ENCODE results near the gene TNFRSF9.

Gene TNFRSF9

DNA sequence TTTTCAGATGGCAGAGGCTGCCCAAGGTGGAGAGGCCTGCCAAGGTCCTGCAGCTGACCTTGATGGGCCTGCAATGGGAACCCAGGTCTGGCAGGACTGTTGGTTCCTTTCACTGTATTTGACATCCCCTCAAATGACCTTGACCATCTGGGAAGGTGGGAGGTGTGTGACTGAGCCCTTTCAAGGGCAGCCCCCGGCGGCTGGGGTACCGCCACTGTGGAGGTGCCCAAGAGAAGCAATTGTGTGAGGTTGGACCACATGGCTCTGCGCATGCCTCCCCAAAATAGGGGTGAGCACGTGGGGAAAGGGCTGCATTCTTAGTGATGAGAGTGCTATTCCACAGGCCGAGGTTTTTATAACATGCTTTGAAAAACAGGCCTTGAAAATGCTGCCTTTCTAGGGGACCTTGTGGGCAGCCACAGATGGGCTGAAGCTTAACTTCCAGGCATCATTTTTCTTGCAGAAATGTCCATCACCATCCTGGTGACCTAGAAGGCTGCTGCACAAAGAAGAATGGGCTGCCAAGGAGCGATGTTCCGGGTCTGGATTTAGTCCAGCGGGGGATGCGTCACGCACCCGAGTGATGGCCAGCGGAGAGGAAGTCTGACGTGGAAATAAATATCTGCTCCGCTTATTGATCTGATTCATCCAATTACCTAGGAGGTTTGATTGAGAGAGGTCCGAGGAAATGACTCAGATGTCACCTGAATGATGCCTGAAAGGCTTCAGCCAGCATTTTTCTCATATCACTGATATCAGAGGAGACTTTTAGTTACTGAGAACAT lies 71.3 kb downstream of the TNFRSF9 start:
- ChIA-PET POLR2A (no interaction called here), CTCF (no interaction called here)
- peaks cover 0 to 4% (median 0%) of the 10 kb centered on the region in 5 experiments for H3K27me3 ChIP-seq (replicated peaks in 2 of 5; ENCODE audit: control insufficient read depth in 4 of 5, insufficient read depth in 5 of 5, low read length in 4 of 5)
- H3K9me3 ChIP-seq (ENCODE audit: control extremely low read depth in 1 of 5, control insufficient read depth in 4 of 5, insufficient read depth in 2 of 5, low read depth in 1 of 5, low read length in 4 of 5): no peaks in the 10 kb centered on the region
- no peak overlapping the region for H3K4me3 ChIP-seq (ENCODE audit: control insufficient read depth in 1 of 7, extremely low read depth in 1 of 7, insufficient read depth in 4 of 7, low read depth in 2 of 7, low read length in 6 of 7)
- no peak overlapping the region for H3K27ac ChIP-seq (ENCODE audit: insufficient read depth in 1 of 2, low read depth in 1 of 2, low read length in 2 of 2, poor library complexity in 1 of 2, severe bottlenecking in 2 of 2)
- H3K4me1 ChIP-seq (ENCODE audit: control extremely low read depth in 1 of 4, control insufficient read depth in 4 of 4, insufficient read depth in 4 of 4, low read length in 3 of 4): no peaks in the 10 kb centered on the region
- H3K36me3 ChIP-seq (ENCODE audit: control insufficient read depth in 4 of 4, insufficient read depth in 4 of 4, low read length in 3 of 4): no peaks in the 10 kb centered on the region
- WGBS (ENCODE audit: insufficient coverage): 90% methylated on average over 16 of the region's 16 CpGs
- no peak for DNase-seq

DNA sequence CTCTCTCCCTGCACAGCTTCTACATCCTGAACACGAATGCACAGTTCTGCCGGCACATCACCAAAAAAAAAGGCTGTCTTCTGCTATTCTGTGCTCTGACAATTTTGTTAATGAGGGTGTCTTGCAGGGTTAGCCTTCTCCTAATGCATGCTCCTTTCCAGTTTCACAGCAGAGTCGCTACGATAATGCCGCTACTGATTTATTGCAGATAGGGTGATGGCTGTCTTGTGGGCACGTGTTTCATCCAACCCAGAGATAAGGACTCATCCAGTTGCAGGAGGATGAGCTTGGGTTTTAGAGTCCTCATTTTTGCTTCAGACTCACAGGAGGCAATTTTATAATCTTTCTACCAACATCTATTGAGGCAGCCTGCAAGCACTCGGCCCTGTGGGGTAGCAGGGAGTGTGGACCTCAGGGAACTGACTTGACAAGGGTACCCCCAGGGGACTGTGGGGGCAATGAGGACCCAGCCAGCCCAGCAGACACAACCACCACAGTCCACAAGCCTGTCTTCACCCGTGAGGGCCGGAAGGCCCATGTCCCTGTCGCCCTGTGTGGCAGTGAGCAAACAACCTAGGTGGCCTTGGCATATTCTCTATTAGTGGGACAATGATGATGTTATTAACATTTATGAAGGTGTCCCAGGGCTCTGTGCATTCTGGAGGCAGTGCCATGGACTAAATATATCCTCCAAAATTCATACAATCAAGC lies 72.4 kb downstream of the TNFRSF9 start:
- WGBS (ENCODE audit: insufficient coverage): 69% methylated on average over 9 of the region's 10 CpGs
- Histone ChIP-seq H3K4me1 (ENCODE audit: control extremely low read depth in 1 of 4, control insufficient read depth in 4 of 4, insufficient read depth in 4 of 4, low read length in 3 of 4) (no peaks in the 10 kb centered on the region), H3K27ac (ENCODE audit: insufficient read depth in 1 of 2, low read depth in 1 of 2, low read length in 2 of 2, poor library complexity in 1 of 2, severe bottlenecking in 2 of 2) (no peak overlapping the region), H3K36me3 (ENCODE audit: control insufficient read depth in 4 of 4, insufficient read depth in 4 of 4, low read length in 3 of 4) (no peaks in the 10 kb centered on the region), H3K27me3 (replicated peaks in 2 of 5; ENCODE audit: control insufficient read depth in 4 of 5, insufficient read depth in 5 of 5, low read length in 4 of 5) (peaks cover 0 to 4% (median 0%) of the 10 kb centered on the region in 5 experiments), H3K4me3 (ENCODE audit: control insufficient read depth in 1 of 7, extremely low read depth in 1 of 7, insufficient read depth in 4 of 7, low read depth in 2 of 7, low read length in 6 of 7) (no peak overlapping the region), H3K9me3 (ENCODE audit: control extremely low read depth in 1 of 5, control insufficient read depth in 4 of 5, insufficient read depth in 2 of 5, low read depth in 1 of 5, low read length in 4 of 5) (no peaks in the 10 kb centered on the region)
- DNase-seq: peak in 1 of 3 donors; percentile 17
- POLR2A ChIA-PET: no interaction called here
- CTCF ChIA-PET: no interaction called here

DNA sequence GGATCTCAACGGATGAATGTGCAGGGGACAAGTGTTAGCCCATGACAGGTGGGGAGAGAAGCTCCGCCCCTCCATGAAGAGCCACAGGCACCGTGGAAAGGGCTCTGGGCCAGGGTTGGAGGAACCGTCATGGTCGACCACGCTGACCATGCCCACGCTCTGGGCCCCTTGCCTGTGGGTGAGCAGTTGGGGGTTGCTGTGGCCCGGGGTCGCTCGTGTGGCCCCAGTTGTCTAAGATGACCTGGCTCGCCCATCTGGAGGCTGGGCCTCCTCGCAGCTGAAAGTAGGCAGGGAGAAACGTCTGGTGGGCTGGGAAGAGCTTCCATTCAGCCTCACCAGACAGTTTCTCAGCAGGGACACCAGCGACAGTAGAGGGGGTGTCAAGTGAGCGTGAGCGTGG lies 74.7 kb downstream of the TNFRSF9 start:
- ChIA-PET POLR2A (no interaction called here), CTCF (no interaction called here)
- H3K27ac ChIP-seq (ENCODE audit: insufficient read depth in 1 of 2, low read depth in 1 of 2, low read length in 2 of 2, poor library complexity in 1 of 2, severe bottlenecking in 2 of 2): no peak overlapping the region
- 93% methylated on average over 16 of the region's 16 CpGs for WGBS (ENCODE audit: insufficient coverage)
- H3K27me3 ChIP-seq (replicated peaks in 2 of 5; ENCODE audit: control insufficient read depth in 4 of 5, insufficient read depth in 5 of 5, low read length in 4 of 5): no peaks in the 10 kb centered on the region
- no peak for DNase-seq
- no peak overlapping the region for H3K4me3 ChIP-seq (ENCODE audit: control insufficient read depth in 1 of 7, extremely low read depth in 1 of 7, insufficient read depth in 4 of 7, low read depth in 2 of 7, low read length in 6 of 7)
- H3K4me1 ChIP-seq (ENCODE audit: control extremely low read depth in 1 of 4, control insufficient read depth in 4 of 4, insufficient read depth in 4 of 4, low read length in 3 of 4): no peaks in the 10 kb centered on the region
- no peaks in the 10 kb centered on the region for H3K36me3 ChIP-seq (ENCODE audit: control insufficient read depth in 4 of 4, insufficient read depth in 4 of 4, low read length in 3 of 4)
- H3K9me3 ChIP-seq (ENCODE audit: control extremely low read depth in 1 of 5, control insufficient read depth in 4 of 5, insufficient read depth in 2 of 5, low read depth in 1 of 5, low read length in 4 of 5): no peaks in the 10 kb centered on the region

Data from common myeloid progenitor, CD34-positive (primary cell).